Activated CD4-positive, alpha-beta T cell treated with anti-CD3 and anti-CD28 coated beads, Interleukin-2, amount 50 U/mL, for 16 hours (primary cell): Measurements from ENCODE around the gene MRPL38.

Source experiments
- DNase-seq: peaks from one replicate; pipeline ENCODE4 v3.0.0-alpha.2; 2020

The MRPL38 gene

DNA sequence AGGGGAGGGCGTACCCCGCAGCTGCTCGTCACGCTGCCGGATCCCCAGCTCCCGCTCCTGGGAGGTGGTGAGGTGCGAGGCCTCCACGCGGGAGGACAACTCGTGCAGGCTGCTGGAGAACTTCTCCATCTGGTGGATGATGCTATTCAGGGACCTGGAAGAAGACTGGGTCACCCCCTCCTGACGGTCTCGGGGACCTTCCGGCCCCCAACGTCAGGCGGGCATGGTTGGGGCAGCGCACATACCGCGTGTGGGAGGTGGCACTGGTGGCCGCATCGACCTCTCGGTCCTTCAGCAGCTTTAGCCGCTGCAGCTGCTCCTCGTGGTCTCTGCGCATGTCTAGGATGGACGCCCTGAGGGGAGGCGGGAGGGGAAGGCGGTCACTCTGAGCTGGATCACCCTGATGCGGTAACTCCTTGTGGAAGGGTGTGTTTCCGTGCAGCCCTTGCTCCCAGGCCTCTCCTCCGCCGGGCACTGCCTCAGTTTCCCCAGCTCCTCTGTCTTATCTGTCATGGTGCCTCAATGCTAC, 13.3 kb upstream of the MRPL38 start:
- no peak for DNase-seq

DNA sequence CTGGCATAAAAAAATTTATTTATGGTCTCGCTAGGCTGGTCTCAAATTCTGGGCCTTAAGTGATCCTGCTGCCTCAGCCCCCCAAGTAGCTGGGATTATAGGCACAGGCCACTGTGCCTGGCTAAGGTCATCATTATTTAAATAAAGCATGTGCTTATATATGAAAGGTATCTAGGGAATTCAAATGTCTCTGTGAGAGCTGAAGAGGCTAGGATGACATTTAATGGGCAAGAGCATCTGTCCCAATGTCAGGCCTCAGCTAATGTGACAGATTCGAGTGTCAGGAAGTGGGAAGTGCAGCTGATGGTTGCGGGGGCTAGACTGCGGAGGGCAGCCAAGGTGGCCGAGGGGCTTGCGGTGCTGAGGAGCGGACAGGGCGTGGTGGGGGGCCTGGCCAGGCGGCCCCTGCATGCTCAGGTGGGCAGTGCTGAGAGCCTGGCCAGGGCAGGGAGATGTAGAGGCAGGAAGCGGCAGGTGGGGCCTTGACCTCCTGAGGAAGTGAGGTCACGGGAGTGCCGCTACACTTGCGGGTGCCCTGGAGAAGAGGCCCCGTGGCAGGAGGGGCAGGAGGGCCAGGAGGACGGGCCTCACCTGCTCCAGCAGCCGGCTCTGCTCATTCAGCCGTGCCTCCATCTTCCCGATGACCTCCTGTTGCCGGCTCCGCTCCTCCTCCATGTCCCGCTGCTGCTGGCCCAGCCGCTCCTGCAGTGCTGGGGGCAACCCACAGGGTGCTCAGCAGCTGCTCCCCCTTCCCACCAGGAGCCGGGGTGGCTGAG, 12.6 kb upstream of the MRPL38 start:
- DNase-seq, result no peak

DNA sequence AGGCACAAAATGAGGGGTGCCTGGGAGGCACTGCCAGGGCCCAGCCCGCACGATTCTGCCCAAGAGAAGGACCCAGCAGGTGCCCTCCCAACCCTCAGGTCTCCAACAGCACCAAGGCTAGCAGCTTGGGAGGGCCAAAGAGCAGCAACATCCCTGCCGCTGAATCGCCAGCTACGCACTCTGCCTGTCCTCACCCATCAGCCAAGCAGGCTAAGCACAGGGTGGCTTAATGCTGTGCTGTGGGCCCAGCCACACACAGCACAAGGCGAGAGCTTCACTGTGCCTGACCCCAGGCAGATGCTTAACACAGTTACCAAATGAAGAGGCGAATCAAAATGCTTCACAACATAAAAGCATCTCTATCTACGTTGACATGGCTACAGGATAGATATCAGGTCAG, 10.6 kb upstream of the MRPL38 start:
- DNase-seq, result no peak

DNA sequence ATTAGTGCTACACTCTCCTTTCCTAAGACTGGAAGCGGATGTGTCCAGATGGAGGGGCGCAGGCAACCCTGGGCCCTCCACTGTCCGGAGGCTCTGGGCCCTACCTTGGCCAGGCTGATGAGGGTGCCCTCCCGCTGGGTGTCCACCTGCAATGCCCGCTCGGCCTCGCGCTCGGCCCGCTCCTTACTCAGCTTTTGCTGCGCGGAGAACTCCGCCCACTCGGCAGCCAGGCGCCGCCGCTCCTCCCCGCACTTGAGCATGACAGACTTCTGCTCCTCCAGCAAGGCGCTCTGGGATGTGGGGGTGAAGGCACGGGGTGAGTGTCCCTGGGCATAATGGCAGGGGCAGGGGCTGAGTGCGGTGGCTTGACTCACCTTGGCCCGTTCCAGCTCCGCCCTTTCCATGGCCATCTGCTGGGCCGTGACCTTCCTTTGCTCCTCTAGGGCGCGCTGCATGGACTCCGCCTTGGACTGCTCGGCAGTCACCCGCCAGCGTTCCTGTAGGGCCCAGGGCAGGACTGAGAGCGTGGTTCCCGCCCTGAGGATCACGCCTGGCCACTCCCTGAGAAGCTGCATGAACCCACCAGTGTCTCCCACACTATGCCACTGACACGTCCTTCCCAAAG, 10.1 kb upstream of the MRPL38 start:
- no peak for DNase-seq

DNA sequence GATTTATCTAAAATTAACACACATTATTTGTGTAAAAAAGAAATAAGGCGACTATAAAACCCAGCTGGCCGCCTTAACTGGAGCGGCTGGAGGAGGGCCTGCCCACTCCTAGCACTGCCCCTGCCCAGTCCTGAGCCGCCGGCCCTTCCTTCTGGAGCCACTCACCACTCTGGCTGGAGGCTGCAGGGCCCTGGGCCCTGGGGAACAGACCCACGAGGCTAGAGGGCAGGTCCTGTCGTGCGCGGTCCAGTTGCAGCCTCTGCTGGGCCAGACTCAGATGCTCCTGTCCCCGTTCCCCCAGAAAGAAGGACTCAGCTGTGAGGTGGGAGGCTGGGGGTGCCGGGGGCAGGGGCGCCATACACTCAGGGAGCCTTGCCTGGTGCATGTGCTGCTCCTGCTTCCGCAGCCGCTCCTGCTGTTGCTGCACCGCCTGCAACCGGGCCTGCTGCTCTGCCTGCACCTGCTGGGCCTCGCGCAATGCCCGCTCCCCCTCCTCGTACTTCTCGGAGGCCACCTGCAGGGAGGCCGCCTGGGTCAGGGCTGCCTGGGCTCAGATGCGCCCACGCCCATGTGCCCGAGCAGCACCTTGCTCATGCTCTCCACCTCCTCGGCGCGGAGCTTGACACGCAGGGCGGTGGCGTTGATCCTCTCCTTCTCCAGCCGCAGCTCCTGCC, 9.0 kb upstream of the MRPL38 start:
- DNase-seq, result no peak

DNA sequence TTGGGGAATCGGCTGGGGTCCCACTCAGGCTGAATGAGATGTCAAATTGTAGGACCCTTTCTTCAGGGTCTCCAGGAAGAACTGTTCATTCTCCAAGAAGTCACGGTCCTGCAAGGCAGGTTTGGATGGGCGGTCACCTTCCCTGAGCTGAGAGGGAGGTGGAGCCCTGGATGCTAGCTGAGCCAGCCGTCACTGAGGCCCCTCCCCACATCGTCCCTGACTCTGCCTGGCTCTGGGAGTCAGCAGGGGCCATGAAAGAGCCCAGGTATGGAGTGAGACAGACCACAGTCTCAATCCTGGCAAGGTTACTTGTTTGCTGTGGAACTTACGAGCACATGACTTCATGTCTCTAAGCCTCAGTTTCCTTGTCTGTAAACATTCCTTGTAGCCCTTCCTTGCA, 6.0 kb upstream of the MRPL38 start:
- DNase-seq, result no peak

DNA sequence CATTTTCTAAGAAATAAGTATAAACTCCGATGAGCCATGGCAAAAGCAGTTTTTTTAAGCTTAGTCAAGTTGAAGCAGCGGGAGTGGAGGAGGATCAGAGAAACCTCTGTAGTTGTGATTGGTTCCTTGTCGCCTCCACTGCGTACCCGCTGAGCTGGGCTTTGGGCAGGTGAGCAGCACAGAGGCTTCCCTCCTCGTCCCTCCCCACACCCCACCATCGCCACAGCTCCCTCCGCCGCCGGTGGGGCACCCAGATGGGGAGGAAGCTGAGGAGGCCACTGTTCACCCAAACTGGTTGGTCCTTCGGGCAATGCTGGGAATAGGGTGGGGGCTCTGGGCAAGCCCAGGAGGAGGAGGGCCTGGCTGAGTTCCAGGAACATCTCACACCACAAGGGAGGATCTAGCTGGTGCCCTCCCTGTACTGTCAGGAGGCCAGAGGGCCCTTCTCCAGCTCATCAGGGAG, 5.2 kb upstream of the MRPL38 start:
- DNase-seq, result no peak

DNA sequence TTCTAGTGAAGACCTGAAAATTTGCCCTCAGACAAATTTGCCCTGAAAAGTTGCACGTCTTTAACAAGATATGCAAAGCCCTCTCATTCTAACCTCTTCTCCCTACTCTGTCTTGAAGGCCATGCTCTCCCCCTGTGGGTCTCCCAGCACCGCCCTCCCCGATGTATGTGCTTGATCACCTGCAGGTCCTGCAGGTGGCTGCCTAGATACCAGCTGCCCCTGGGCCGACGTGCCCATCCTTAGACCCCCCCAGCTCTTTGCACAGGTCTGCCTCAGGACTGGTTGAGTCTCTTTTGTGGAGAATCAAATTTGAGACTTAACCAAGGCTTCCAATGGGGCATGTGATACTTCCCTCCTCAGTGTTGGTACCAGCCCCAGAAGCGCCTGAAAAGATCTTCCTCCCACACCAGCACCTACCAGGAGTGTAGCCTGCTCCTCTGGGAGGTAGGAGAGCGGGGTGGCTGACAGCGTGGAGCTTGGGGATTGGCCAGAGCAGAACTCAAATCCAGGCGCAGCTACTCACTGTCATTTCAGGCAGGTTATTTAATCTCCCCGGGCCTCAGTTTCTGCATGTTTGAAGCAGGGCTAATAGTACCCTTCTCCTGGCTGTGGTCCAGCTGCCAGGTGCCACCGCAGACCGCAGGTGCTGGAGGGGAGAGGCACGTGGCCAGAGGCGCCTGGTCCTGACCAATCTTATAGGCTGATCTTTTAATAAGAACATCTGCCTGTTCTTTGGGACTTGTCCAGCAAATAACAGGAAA, 4.5 kb upstream of the MRPL38 start:
- no peak for DNase-seq

DNA sequence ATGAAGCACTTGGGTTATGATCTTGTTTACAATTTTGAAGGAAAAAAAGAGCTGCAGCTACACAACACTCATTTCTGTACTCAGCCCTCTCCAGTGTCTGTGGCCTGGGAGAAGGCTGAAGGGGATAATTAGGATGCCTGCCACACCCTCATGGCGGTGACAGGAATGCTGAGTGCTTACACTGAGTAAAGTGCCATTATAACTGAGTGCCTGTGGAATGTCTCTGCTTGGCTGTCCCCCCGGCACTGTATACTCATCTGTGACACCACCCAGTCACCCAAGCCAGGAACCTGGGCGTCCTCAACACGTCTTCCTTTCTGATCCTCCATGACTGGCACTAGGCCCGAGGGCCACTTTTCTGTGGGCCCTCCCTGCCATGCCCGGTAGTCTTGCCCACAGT, 3.5 kb upstream of the MRPL38 start:
- no peak for DNase-seq

DNA sequence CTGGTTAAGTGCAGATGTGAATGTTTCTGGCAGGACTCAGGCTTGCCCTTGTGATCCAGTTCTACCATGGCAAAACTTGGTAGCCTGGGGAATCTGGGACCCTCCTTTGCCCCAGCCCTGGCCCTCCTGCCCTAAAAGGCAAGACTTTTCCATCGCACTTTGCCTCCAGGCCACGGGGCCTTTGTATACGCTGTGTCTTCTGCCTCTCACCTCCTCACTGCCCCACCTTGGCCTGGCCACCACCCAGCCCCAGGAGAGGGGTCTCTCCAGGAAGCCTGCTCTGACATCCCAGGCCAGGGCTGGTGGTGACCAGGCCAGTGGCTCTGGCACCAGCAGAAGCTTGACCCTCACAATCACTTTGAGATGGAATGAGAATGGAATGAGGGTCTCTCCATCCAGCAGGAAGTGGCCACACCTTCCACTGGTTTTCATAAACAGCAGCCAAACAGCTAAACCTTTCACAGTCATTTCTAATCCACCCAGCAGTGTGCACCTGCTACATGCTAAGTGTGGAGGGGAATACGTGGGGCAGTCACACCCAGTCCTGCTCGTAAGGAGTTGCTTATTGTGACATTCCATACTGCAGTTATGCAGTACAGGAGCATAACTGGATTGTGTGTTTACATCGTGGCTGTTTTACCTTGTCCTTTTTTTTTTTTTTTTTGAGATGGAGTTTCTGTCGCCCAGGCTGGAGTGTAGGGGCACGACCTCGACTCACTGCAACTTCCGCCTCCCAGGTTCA, 1.6 kb upstream of the MRPL38 start:
- DNase-seq, result no peak

DNA sequence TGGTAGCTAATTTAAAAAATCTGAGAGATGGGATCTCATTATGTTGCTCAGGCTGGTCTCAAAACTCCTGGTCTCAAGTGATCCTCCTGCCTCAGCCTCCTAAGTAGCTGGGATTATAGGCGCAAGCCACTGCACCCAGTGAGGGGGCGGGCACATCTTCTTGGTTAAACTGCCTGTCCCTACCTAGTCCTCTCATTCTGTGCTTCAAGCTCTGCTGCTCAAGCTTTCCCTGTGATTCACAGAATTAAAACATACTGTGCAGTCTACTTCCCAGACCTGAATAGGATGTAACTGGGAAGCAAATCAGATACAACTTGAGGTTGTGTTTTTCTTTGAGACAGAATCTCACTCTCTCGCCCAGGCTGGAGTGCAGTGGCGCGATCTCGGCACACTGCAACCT, 2.3 kb downstream of the MRPL38 start:
- DNase-seq, result no peak

DNA sequence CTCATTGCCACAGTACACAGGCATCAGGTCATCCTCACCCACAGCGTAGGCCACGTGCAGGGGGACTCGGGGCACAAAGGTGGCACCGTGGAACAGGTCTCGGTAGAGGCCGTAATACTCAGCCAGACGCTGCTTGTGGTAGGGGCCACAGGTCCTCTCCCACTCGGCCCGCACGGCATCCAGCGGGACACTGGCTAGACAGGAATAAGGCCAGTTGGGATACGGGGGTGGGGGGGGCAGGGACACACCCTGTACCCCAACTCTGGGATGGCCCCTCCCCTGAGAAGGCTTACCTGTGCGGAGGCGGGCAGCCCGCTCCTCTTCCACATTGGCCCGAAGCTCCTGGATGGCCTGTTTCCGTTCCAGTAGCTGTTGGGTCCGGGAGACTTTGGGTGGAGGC, 3.0 kb downstream of the MRPL38 start:
- DNase-seq, result no peak

DNA sequence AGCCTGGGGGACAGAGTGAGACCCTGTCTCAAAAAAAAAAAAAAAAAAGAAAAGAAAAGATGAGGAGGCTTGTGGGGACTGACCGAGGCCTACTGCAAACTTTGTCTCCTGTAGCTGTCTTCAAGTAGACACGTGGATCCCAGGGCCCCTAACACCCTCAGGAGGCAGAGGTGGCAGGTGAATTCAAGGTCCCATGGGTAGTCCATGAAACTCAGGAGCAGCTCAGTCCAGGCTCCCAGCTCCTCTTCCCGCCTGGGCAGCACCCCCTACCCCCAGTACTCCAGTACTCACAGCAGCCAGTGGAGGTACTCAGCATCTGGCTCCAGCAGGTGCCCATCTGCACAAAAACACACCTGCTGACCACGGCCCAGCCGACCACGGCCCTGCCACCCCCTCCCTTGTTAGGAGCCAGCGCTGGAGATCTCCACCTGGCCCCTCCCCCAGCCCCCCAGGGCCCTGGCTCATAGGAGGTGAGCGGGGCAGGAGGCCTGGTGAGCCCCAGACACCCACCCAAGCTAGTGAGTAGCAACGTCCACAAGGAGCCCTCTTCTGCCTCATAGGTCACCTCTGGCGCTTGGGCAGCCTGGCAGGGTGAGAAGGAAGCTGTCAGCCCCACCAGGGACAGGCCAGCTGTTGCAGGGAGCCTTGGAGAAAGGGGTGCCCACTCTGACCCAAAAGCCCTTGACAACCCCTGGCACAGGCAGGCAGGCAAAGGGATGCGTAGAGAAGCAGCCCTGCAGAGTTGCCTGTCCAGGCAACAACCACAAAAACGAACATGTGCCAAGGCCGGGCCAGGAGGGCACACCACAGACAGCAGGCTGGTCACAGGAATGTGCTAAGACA, 3.8 kb downstream of the MRPL38 start:
- DNase-seq, result no peak

DNA sequence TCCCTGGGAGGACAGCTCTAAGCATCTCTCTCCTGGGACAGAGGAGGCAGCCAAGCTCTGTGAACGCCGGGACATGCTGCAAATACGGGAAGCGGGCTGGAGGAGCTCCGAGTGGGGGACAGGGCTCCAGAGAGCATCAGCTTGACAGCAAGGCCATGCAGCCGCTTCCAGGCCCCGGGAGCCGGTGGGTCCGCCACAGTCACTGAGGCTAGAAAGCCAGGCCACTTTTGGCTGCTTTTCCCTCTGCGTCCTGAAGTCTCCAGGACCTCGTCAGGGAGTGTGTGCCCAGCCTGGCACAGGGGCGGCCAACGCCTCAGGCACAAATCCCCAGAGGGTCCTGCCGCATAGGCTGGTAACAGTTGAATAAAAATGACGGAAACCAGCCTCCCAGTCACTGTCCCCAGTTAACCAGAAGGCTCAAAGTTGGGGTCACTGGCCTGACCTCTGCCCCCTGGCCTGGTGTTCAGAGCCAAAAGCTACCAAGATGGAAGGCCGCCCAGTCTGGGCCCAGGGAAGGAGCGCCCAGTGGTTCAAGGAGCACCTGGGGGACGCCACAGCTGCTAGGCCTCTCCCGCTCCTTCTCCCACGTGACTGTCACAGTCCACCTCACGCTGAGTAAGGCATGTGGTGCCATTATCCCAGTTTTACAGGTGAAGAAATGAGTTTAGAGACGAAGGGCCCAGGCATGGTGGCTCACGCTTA, 4.8 kb downstream of the MRPL38 start:
- DNase-seq, result no peak

DNA sequence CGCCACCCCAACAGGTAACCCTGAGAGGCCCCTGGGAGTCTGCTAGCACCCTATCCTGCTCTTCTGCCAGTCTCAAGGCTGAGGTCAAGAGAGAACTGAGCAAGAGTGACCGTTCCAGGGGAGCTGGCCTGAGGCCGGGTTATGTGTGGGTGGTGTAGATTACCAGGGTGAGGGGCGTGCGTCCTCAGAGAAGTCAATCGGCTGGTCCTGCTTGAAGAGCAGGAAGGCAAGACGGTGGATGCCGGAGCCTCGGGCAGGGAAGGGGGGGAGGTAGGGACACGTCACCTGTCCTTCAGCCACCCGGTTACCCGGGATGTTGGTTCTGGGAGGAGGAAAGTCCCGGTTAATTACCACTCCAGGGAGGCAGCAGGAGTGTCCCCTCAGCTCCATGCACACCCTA, 5.3 kb downstream of the MRPL38 start:
- no peak for DNase-seq

DNA sequence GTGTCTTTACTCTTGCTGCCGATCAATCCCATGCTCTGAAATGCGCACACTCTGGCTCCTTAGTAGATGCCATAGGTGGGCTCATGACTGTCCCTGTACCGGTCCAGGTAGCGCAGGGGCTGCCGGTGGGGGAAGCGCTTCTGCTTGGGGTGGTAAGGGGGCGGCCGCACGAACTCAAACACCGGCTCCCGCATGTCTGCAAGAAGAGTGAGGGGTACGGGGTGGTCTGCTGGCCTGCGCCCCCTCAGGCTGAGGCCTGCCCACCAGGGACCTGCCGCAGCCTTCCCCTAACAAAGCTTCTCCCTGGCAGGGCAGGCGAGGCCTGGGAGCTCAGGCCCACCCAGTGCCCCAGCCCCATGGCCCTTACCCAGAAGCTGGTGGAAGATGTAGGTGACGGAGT, 5.9 kb downstream of the MRPL38 start:
- no peak for DNase-seq

DNA sequence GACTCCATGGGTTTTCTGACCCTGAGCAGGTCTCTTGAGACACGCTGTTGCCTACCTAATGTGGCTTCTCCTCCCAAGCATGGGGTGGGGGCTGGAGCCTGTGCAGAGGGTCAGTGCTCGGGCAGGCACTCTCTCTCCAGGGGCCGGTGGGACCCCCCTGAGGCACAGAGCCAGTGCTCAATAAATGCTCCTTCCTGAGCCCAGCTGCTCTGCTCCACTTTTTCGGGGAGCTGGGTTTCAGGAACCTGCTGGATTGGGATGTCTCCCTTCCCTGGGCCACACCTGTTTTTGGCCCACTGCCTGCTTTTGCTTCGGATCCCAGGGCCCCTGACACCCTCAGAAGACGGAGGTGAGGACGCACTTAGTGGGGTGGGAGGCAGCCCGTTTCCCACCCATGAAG, 6.6 kb downstream of the MRPL38 start:
- no peak for DNase-seq

DNA sequence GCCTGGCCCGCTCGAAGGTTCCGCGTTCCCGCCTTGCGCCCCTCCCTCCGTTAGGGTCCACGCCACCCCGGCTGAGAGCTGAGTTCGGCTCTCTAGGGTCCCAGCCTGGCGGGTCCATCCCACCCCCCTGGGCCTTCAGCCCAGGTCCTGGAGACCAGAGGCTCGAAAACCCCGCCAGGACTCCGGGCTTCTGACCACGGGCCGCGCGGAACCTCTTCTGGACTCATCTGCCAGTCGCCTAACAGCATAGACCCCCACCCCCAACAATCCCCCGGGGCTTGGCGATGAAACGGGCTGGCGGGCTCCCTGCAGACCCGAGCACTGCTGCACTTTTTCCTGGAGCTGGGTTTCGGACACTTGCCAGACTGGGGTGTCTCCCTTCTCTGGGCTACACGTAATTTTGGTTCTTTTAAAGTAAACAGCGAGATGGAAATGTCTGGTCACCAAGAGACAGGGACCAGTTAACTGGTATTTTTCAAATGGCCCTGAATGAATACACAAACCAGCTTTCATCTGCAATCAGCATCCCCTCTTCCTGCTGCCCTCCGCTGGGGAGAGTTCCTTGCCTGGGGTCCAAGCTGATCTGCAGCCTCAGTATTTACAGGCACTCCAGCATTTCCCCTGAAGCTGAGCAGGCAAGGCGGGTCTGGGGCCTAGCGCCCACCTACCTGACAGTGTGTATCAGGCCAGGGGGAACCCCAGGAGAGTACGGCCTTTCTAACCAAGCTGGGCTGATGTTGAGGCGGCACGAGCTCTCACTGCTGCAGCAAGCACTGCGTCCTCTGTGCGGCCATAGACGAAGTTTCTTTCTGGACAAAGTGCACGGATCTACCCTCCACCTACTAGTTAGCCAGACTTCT, 7.3 kb downstream of the MRPL38 start:
- no peak for DNase-seq

DNA sequence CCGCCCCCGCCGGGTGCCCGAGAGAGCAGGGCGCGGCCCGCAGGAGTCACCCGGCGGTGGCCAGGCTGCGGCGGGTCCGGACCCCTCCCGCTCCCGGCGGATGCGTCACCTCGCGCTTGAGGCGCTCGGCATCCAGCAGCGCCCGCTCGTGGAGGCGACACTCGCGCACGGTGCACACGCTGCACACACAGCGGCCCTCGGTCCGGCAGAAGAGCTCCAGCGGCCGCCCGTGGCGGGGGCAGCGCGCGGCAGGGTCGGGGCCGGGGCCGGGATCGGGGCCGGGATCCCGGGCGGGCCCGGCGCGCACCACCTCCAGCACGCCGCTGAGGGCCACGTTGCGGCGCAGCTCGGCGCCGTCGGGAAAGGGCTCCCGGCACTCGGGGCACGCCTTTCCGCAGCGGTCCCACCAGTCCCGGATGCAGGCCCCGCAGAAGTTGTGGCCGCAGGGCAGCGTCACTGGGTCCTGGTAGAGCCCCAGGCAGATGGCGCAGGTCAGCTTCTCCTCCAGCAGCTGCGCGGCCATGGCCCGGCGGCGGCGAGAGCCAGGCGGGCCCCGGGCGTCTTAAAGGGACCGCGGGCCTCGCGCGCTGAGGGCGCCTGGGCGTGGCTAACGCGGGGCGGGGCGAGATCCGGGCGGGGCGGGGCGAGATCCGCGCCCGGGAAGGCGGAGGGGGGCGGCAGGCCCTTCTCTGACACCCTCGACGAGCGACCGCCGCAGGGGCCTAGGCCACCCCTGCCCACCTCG, 8.1 kb downstream of the MRPL38 start, which contains the start of gene TRIM65:
TRIM65 (minus strand) TSS at position 537 of the 745 bp plus-strand sequence; CDS start at position 523, 14 bp downstream.
- DNase-seq, result peak; percentile 81
